HepG2 (cell line): ENCODE results near the gene SRGAP3. TPM values are rescaled to one million over a fixed set of nuclear protein-coding genes. Genes with fewer than 3 reads are reported as not detected.

Source experiments
- ATAC-seq: fragments of 200-7000 bp; cut with Tn5 transposase; 3 replicates; pipeline ENCODE4 v1.9.1; 2020; ENCODE audit warnings: mild to moderate bottlenecking, moderate library complexity
- BruUV-seq: library from RNA; stranded (reverse); fragments of 400-500 nt; replicated peaks from 2 replicates; lab custom pipeline; 2021; lab: Mats Ljungman, UMichigan
- CTCF ChIA-PET: fragments of 300-600 bp; formaldehyde crosslinking; extraction: SDS; loops from one replicate; lab custom pipeline; 2021; ENCODE audit warnings: low total read pairs, inconsistent platforms, low intra/inter-chr PET ratio; lab: Yijun Ruan, JAX
- POLR2A ChIA-PET: fragments of 350-600 bp; sonication (Branson Sonifier 250); formaldehyde crosslinking; loops from one replicate; lab custom pipeline; 2020; ENCODE audit warnings: antibody characterized with exemption, inconsistent platforms; lab: Yijun Ruan, JAX
- DNase-seq: peaks from one replicate; pipeline ENCODE4 v3.0.0-alpha.2; 2015; ENCODE audit warnings: low spot score
- FAIRE-seq: peaks from 3 replicates; lab custom pipeline; 2011; peaks lifted over from hg19 to GRCh38; lab: Jason Lieb, UNC
- H2AFZ ChIP-seq: one replicate; pipeline ENCODE4 v1.6.1; 2011; ENCODE audit warnings: low read length, inconsistent platforms
- H3K27ac ChIP-seq: fragments of 300-600 bp; 3 replicates; pipeline ENCODE4 v1.8.0; 2011; ENCODE audit warnings: mixed run types, mild to moderate bottlenecking, mixed read lengths, low read length, inconsistent platforms; ENCODE audit not compliant: insufficient read depth; ENCODE audit errors: extremely low read length
- H3K27me3 ChIP-seq, 2 experiments: fragments of 200-600 bp in 1 of 2; 2 replicates in 1 of 2; 3 replicates in 1 of 2; pipeline versions ENCODE4 v1.6.0 to v1.8.0; 2011; ENCODE audit warnings: low read length in 2 of 2, mild to moderate bottlenecking in 2 of 2, moderate library complexity in 2 of 2, inconsistent platforms in 1 of 2; ENCODE audit not compliant: insufficient read depth in 2 of 2, control insufficient read depth in 1 of 2
- H3K36me3 ChIP-seq, 2 experiments: fragments of 200-600 bp in 1 of 2; replicated peaks in 1 of 2; 2 replicates in 1 of 2; 3 replicates in 1 of 2; pipeline versions ENCODE4 v1.5.1 to v1.8.0; 2011; ENCODE audit warnings: low read length in 2 of 2, inconsistent platforms in 1 of 2; ENCODE audit not compliant: insufficient read depth in 2 of 2, control insufficient read depth in 1 of 2
- H3K4me1 ChIP-seq: 2 replicates; pipeline ENCODE4 v1.5.1; 2012; ENCODE audit warnings: low read length, inconsistent platforms; ENCODE audit not compliant: insufficient read depth
- H3K4me2 ChIP-seq: 2 replicates; pipeline ENCODE4 v1.6.0; 2011; ENCODE audit warnings: low read depth, low read length, inconsistent platforms
- H3K4me3 ChIP-seq, 3 experiments: fragments of 200-600 bp in 1 of 3; sonication (generic), shearing (Covaris generic) in 1 of 3; replicated peaks in 1 of 3; 2 replicates each; pipeline ENCODE4 v1.5.1; 2011 to 2016; ENCODE audit warnings: low read length in 3 of 3, inconsistent platforms in 2 of 3, low read depth in 2 of 3, mild to moderate bottlenecking in 2 of 3, control low read depth in 1 of 3, mixed read lengths in 1 of 3; ENCODE audit not compliant: insufficient read depth in 1 of 3
- H3K79me2 ChIP-seq: one replicate; pipeline ENCODE4 v1.6.1; 2011; ENCODE audit warnings: low read length, inconsistent platforms; ENCODE audit not compliant: insufficient read depth
- H3K9ac ChIP-seq: 2 replicates; pipeline ENCODE4 v1.6.0; 2011; ENCODE audit warnings: mild to moderate bottlenecking, low read depth, low read length, inconsistent platforms; ENCODE audit not compliant: insufficient read depth
- H3K9me3 ChIP-seq: 2 replicates; pipeline ENCODE4 v1.5.1; 2012; ENCODE audit warnings: mild to moderate bottlenecking, low read length
- H4K20me1 ChIP-seq: 2 replicates; pipeline ENCODE4 v1.6.0; 2011; ENCODE audit warnings: inconsistent platforms, mild to moderate bottlenecking, low read length, moderate library complexity; ENCODE audit not compliant: insufficient read depth
- MAF1 ChIP-seq: sonication (generic); formaldehyde crosslinking; IDR thresholded peaks from 2 replicates; pipeline ENCODE4 v1.5.0; 2020; ENCODE audit warnings: missing genetic modification reagents, borderline replicate concordance
- NONO ChIP-seq, 2 experiments: fragments of 450-650 bp in 1 of 2; sonication (generic) in 1 of 2; formaldehyde crosslinking in 1 of 2; IDR thresholded peaks in 1 of 2; conservative IDR thresholded peaks in 1 of 2; 2 replicates each; pipeline versions ENCODE4 v1.6.1 to v1.8.0; 2017 to 2022; ENCODE audit warnings: mild to moderate bottlenecking in 1 of 2, missing genetic modification reagents in 1 of 2, moderate library complexity in 1 of 2
- RCOR2 ChIP-seq: IDR thresholded peaks from 2 replicates; pipeline ENCODE4 v1.6.1; 2016; ENCODE audit warnings: missing biosample characterization, missing genetic modification reagents
- SSRP1 ChIP-seq: IDR thresholded peaks from 2 replicates; pipeline ENCODE4 v1.6.1; 2016; ENCODE audit warnings: control low read depth
- ZNF724P ChIP-seq: sonication (generic); formaldehyde crosslinking; IDR thresholded peaks from 2 replicates; pipeline ENCODE4 v1.8.0; 2022; ENCODE audit warnings: missing genetic modification reagents, borderline replicate concordance
- WGBS: methylation state at CpG from one replicate; pipeline ENCODE4 v1.1.6; 2017; ENCODE audit warnings: low lambda C conversion rate; 5-methylcytosine and 5-hydroxymethylcytosine counted together
- in situ Hi-C: cut with HindIII; loops from 2 replicates; pipeline ENCODE4 v1.10.0; 2017; ENCODE audit warnings: low pct_unique_long_range_greater_than_20kb; ENCODE audit not compliant: extremely low pct_ligation_motif_present
- intact Hi-C: fragments of 100-400 bp; cut with micrococcal nuclease; formaldehyde crosslinking; loops from one replicate; pipeline ENCODE4 v1.10.0; 2022; ENCODE audit not compliant: unreplicated experiment
- polyA plus RNA-seq, 8 experiments: library from polyadenylated mRNA; depleted of rRNA in 3 of 8; stranded (reverse) in 7 of 8; unstranded in 1 of 8; fragments of >200 nt; fragmentation: Illumina TruSeq in 4 of 8; extraction: Trizol in 4 of 8; gene quantifications; 2 replicates each; pipeline versions ENCODE4 v1.2.1 to v1.2.3, GENCODE V29; 2011 to 2016; ENCODE audit warnings: low read depth in 4 of 8, missing spikeins in 1 of 8, mixed read lengths in 1 of 8; ENCODE audit not compliant: insufficient read depth in 1 of 8
- total RNA-seq, 5 experiments: library from RNA; depleted of rRNA; stranded (reverse); fragments of >200 nt; fragmentation: Illumina TruSeq; extraction: Trizol; gene quantifications; 2 replicates each; pipeline ENCODE4 v1.2.3, GENCODE V29; 2016; ENCODE audit warnings: low read depth in 1 of 5
- TF ChIP-seq, protein P1 (sequence below): sonication (generic); formaldehyde crosslinking; IDR thresholded peaks from 2 replicates; pipeline ENCODE4 v1.4.0; 2020; ENCODE audit warnings: missing genetic modification reagents
- TF ChIP-seq, protein P2 (sequence below): sonication (generic); formaldehyde crosslinking; IDR thresholded peaks from 2 replicates; pipeline ENCODE4 v1.4.0; 2020; ENCODE audit warnings: missing genetic modification reagents

SRGAP3 gene
- total and polyA plus RNA-seq, 2 of the 13 experiments (the other 11 are each of a cell fraction or from before 2014, with no cell fraction given), result 1.2 to 1.4 TPM

DNA sequence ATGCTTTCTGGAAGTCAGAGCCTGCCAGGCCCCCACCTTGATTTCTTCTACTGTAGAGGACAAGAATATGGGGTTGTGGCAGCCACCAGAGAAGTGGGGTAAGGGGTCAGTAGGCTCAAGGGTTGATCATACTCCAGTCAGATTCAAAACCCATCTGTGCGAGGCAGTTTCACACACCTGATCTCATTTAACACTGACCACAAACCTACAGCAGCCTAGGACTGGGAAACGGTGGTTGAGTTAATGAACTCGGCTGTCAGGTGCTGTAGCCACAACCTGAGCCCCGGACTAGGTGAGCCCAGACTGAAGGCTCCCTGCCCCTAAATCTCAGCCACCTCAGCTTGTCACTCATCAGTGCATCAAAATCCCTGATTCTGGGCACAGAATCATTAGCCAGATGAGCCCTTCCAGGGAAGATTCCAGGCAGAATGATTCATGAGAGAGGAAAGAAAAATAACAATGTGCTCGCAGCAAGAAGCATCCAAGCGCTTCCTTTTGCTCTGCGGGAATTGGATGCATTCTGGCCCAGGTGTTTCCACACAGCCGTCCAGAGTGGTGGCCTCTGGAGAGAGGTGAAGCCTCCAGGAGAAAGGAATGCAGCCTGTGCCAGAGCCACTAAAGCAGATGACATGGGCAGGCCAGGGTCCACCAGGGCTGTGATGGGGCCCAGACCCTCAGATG lies 102.1 kb downstream of the SRGAP3 start:
- POLR2A ChIA-PET, result no interaction called here
- H3K79me2 ChIP-seq, result no peaks in the 10 kb centered on the region
- no peak; the same call in 2 of the 3 replicates for ATAC-seq
- no peaks in the 10 kb centered on the region for H4K20me1 ChIP-seq
- no peak overlapping the region for H3K9ac ChIP-seq
- DNase-seq, result no peak
- no peak overlapping the region for H3K4me2 ChIP-seq
- no peak overlapping the region for H2AFZ ChIP-seq
- no peak overlapping the region for H3K4me3 ChIP-seq
- no TSS peak for BruUV-seq
- intact Hi-C loops, result no loop called here
- CTCF ChIA-PET, result no interaction called here
- in situ Hi-C loops, result no loop called here
- TF ChIP-seq SSRP1 (CRISPR knock-in tag), result no peak
- TF ChIP-seq, protein P1, sequence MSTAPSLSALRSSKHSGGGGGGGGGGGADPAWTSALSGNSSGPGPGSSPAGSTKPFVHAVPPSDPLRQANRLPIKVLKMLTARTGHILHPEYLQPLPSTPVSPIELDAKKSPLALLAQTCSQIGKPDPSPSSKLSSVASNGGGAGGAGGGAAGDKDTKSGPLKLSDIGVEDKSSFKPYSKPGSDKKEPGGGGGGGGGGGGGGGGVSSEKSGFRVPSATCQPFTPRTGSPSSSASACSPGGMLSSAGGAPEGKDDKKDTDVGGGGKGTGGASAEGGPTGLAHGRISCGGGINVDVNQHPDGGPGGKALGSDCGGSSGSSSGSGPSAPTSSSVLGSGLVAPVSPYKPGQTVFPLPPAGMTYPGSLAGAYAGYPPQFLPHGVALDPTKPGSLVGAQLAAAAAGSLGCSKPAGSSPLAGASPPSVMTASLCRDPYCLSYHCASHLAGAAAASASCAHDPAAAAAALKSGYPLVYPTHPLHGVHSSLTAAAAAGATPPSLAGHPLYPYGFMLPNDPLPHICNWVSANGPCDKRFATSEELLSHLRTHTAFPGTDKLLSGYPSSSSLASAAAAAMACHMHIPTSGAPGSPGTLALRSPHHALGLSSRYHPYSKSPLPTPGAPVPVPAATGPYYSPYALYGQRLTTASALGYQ, result no peak
- no peak for TF ChIP-seq ZNF724P (CRISPR knock-in tag)
- TF ChIP-seq MAF1, result no peak
- no peak overlapping the region for H3K27ac ChIP-seq
- H3K36me3 ChIP-seq, result no peaks in the 10 kb centered on the region
- H3K9me3 ChIP-seq, result no peaks in the 10 kb centered on the region
- H3K4me1 ChIP-seq, result no peaks in the 10 kb centered on the region
- WGBS, result 40% methylated on average over 8 of the region's 8 CpGs
- no peak for FAIRE-seq
- peaks cover 0 to under 1% of the 10 kb centered on the region in 2 experiments; a peak in 1 of 5 replicates for H3K27me3 ChIP-seq

DNA sequence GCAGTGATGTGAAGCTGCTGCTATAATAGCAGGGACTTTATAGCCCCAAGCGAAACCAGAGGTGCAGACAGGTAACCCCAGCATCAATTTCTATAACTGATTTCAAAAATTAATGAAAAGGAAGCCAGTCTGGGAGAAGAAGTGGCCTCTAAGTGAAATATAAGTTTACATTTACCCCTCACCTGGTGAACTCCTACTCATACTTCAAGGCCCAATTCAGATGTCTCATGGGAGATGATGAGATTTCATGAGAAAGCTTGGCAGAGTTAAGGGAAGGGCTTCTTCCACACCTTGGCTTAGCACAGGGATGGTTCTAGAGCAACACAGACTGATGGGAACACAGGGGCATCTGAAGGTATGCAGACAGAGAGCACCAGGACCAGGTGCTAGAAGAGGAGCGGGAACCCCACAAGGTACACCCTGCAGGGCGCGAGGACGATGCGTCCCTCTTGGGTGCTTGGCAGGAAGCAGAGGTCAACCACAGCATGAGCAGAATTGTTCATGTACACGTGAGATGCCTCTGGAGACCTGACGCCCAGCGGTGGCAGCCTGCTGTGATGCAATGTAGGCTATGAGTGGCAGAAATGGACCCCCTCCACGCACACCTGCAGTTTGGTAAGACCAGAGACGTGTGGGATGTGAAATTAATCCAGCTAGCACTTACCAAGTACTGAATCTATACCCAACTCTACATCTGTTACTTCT lies 102.9 kb downstream of the SRGAP3 start:
- H3K27me3 ChIP-seq, result no peaks in the 10 kb centered on the region
- in situ Hi-C loops (no loop called here), intact Hi-C loops (no loop called here)
- ChIA-PET CTCF (no interaction called here), POLR2A (no interaction called here)
- 46% methylated on average over 9 of the region's 11 CpGs for WGBS
- H3K9ac ChIP-seq, result no peak overlapping the region
- H2AFZ ChIP-seq, result no peak overlapping the region
- H3K4me1 ChIP-seq, result no peaks in the 10 kb centered on the region
- H3K36me3 ChIP-seq, result no peaks in the 10 kb centered on the region
- H3K79me2 ChIP-seq, result no peaks in the 10 kb centered on the region
- H3K27ac ChIP-seq, result no peak overlapping the region
- DNase-seq (no peak), FAIRE-seq (no peak)
- H4K20me1 ChIP-seq, result no peaks in the 10 kb centered on the region
- H3K4me3 ChIP-seq, result no peak overlapping the region
- no TSS peak for BruUV-seq
- H3K4me2 ChIP-seq, result no peak overlapping the region
- TF ChIP-seq RCOR2, result no peak
- TF ChIP-seq, protein P2, sequence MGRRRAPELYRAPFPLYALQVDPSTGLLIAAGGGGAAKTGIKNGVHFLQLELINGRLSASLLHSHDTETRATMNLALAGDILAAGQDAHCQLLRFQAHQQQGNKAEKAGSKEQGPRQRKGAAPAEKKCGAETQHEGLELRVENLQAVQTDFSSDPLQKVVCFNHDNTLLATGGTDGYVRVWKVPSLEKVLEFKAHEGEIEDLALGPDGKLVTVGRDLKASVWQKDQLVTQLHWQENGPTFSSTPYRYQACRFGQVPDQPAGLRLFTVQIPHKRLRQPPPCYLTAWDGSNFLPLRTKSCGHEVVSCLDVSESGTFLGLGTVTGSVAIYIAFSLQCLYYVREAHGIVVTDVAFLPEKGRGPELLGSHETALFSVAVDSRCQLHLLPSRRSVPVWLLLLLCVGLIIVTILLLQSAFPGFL (CRISPR knock-in tag), result no peak
- TF ChIP-seq NONO (IDR thresholded peaks at IDR 0.05), result no peak
- TF ChIP-seq NONO (CRISPR knock-in tag; conservative IDR thresholded peaks at IDR 0.05), result no peak
- TF ChIP-seq, all 625 proteins: peak for 0
- no peak for ATAC-seq
- H3K9me3 ChIP-seq, result no peaks in the 10 kb centered on the region
